Right lobe of liver (tissue), 6 donors: ENCODE data around the gene ZFYVE16. TPM values are rescaled to one million over a fixed set of nuclear protein-coding genes. Genes with fewer than 3 reads are reported as not detected.
"Not testable (repeated sequence)": the region's sequence is repeated elsewhere in the genome, so short reads cannot be mapped to it uniquely, and the experiment has no call there.

Experiments used
- ATAC-seq, 4 donors: fragments of 200-7000 bp; cut with Tn5 transposase; one replicate each; pipeline ENCODE4 v1.9.1; 2020; ENCODE audit warnings: mild to moderate bottlenecking in 4 of 4, moderate library complexity in 4 of 4
- DNase-seq, 3 donors: peaks; one replicate each; pipeline ENCODE4 v3.0.0-alpha.2; 2020
- H3K27ac ChIP-seq, 3 donors: fragments of 200-600 bp; one replicate each; pipeline ENCODE4 v1.8.0; 2022
- H3K27me3 ChIP-seq, 2 donors: fragments of 200-600 bp; one replicate each; pipeline ENCODE4 v1.8.0; 2022
- H3K36me3 ChIP-seq, 4 donors: fragments of 200-600 bp; sonication (generic) in 1 of 4; one replicate each; pipeline versions ENCODE4 v1.5.1 to v1.8.0; 2017 to 2022; ENCODE audit warnings: control low read depth in 1 of 4
- H3K4me1 ChIP-seq, 4 donors: fragments of 200-600 bp; sonication (generic) in 1 of 4; one replicate each; pipeline versions ENCODE4 v1.5.1 to v1.8.0; 2017 to 2022; ENCODE audit warnings: control low read depth in 1 of 4
- H3K4me3 ChIP-seq, 3 donors: fragments of 200-600 bp; one replicate each; pipeline ENCODE4 v1.8.0; 2022
- H3K9me3 ChIP-seq, 4 donors: fragments of 200-600 bp; sonication (generic) in 1 of 4; one replicate each; pipeline versions ENCODE4 v1.5.1 to v1.8.0; 2017 to 2022; ENCODE audit warnings: control low read depth in 1 of 4
- POLR2A ChIP-seq: fragments of 450-650 bp; IDR thresholded peaks from one replicate; pipeline ENCODE4 v1.6.1; 2017; ENCODE audit warnings: antibody characterized with exemption, mild to moderate bottlenecking
- whole genome bisulfite sequencing: methylation state at CpG from one replicate; pipeline ENCODE4 v1.1.6; 2018; ENCODE audit warnings: low coverage, low lambda C conversion rate; ENCODE audit not compliant: insufficient coverage; ENCODE audit errors: missing lambda C conversion rate; 5-methylcytosine and 5-hydroxymethylcytosine counted together
- intact Hi-C, 2 donors: fragments of 100-400 bp; cut with DNase I; formaldehyde crosslinking; loops; one replicate each; pipeline versions ENCODE4 v1.11.2 to v1.14.1; 2022
- total RNA-seq, 6 experiments: library from RNA; depleted of rRNA in 2 of 6; stranded (reverse); fragments of >200 nt in 2 of 6; fragmentation: NEBNext Ultra II Directional in 3 of 6; extraction: Animal tissue kit (Norgen Biotek cat#: 25700) in 3 of 6; gene quantifications; one replicate each; pipeline versions ENCODE4 v1.1.0 to v1.2.4, GENCODE V29; 2016 to 2023
- TF ChIP-seq, protein P1 (sequence below), 4 donors: fragments of 200-600 bp in 3 of 4; fragments of 450-650 bp in 1 of 4; IDR thresholded peaks; one replicate each; pipeline versions ENCODE4 v1.5.1 to v1.8.0; 2016 to 2022; ENCODE audit warnings: antibody characterized with exemption in 4 of 4, mild to moderate bottlenecking in 2 of 4
- donor health status: DM: no; HTN: yes; CAD: no.
- donor health status: DM: no; HTN: no; CAD: no.
- donor health status: DM: no; HTN: no; CAD: no.
- donor health status: DM: no; HTN: yes; CAD: no.
- donor health status: DM: no; HTN: yes; CAD: no.

Gene ZFYVE16
- total RNA-seq, 6 experiments from 2014 or later = 9.3 to 23.1 (median 14.0) TPM

GRCh38 chr5:80453366-80453765 is 45.5 kb downstream of the ZFYVE16 start:
- no peaks in the 10 kb centered on the region for H3K27me3 ChIP-seq

DNA sequence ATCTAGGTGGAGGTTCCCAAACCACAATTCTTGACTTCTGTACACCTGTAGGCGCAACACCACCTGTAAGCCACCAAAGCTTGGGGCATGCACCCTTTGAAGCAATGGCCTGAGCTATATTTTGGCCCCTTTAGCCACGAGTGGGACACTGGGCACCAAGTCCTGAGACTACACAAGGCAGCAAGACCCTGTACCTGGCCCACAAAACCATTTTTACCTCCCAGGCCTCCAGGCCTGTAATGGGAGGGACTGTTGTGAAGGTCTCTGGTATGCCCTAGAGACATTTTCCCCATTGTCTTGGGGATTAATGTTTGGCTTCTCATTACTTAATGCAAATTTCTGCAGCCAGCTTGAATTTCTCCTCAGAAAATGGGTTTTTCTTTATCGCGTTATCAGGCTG is 55.4 kb downstream of the ZFYVE16 start:
- H3K36me3 ChIP-seq = peaks cover 0 to 12% (median 4%) of the 10 kb centered on the region in 4 donors
- H3K27ac ChIP-seq = no peak overlapping the region
- DNase-seq (no peak), ATAC-seq (no peak)
- H3K27me3 ChIP-seq = no peaks in the 10 kb centered on the region
- intact Hi-C loops = no loop called here
- H3K4me3 ChIP-seq = no peak overlapping the region
- H3K4me1 ChIP-seq = no peaks in the 10 kb centered on the region
- H3K9me3 ChIP-seq = no peaks in the 10 kb centered on the region
- WGBS = 94% methylated on average over 2 of the region's 4 CpGs
- TF ChIP-seq, protein P1, sequence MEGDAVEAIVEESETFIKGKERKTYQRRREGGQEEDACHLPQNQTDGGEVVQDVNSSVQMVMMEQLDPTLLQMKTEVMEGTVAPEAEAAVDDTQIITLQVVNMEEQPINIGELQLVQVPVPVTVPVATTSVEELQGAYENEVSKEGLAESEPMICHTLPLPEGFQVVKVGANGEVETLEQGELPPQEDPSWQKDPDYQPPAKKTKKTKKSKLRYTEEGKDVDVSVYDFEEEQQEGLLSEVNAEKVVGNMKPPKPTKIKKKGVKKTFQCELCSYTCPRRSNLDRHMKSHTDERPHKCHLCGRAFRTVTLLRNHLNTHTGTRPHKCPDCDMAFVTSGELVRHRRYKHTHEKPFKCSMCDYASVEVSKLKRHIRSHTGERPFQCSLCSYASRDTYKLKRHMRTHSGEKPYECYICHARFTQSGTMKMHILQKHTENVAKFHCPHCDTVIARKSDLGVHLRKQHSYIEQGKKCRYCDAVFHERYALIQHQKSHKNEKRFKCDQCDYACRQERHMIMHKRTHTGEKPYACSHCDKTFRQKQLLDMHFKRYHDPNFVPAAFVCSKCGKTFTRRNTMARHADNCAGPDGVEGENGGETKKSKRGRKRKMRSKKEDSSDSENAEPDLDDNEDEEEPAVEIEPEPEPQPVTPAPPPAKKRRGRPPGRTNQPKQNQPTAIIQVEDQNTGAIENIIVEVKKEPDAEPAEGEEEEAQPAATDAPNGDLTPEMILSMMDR (IDR thresholded peaks at IDR 0.05) = no peak
- no peak for TF ChIP-seq POLR2A

More at GRCh38 chr5:80453366-80453765, 45.5 kb downstream of the ZFYVE16 start:
- no peak overlapping the region for H3K4me3 ChIP-seq
- no peak for ATAC-seq
- DNase-seq = no peak
- H3K4me1 ChIP-seq = no peaks in the 10 kb centered on the region
- peaks cover 0 to 29% (median 11%) of the 10 kb centered on the region in 4 donors for H3K36me3 ChIP-seq
- no peaks in the 10 kb centered on the region for H3K9me3 ChIP-seq
- WGBS = 80% methylated on average over 2 of the region's 2 CpGs
- no peak overlapping the region for H3K27ac ChIP-seq
- TF ChIP-seq, protein P1 (IDR thresholded peaks at IDR 0.05) = no peak
- no peak for TF ChIP-seq POLR2A
- intact Hi-C loops = no loop called here

GRCh38 chr5:80466669-80467485 is 59.0 kb downstream of the ZFYVE16 start:
- ATAC-seq (peak in 3 of 4 donors; percentile 34 to 81 (median 44)), DNase-seq (no peak)
- WGBS = 73% methylated on average over 4 of the region's 4 CpGs
- H3K27ac ChIP-seq = no peak overlapping the region
- H3K9me3 ChIP-seq = no peaks in the 10 kb centered on the region
- no peaks in the 10 kb centered on the region for H3K4me1 ChIP-seq
- H3K4me3 ChIP-seq = no peak overlapping the region
- no peaks in the 10 kb centered on the region for H3K27me3 ChIP-seq
- H3K36me3 ChIP-seq = peaks cover 0 to 8% (median 0%) of the 10 kb centered on the region in 4 donors
- TF ChIP-seq POLR2A = no peak
- TF ChIP-seq, protein P1 (IDR thresholded peaks at IDR 0.05) = no peak
- intact Hi-C loops = no loop called here

GRCh38 chr5:80468131-80468530 is 60.3 kb downstream of the ZFYVE16 start:
- DNase-seq = no peak
- Histone ChIP-seq H3K36me3 (peaks cover 0 to 8% (median 0%) of the 10 kb centered on the region in 4 donors), H3K27ac (no peak overlapping the region), H3K4me3 (no peak overlapping the region), H3K27me3 (no peaks in the 10 kb centered on the region), H3K9me3 (no peaks in the 10 kb centered on the region), H3K4me1 (no peaks in the 10 kb centered on the region)
- intact Hi-C loops = no loop called here
- TF ChIP-seq POLR2A = no peak
- TF ChIP-seq, protein P1 (IDR thresholded peaks at IDR 0.05) = no peak
- 100% methylated on average over 1 of the region's 1 CpG for WGBS
- no peak for ATAC-seq

- H3K4me3 ChIP-seq, ATAC-seq, H3K27ac ChIP-seq, H3K9me3 ChIP-seq, H3K27me3 ChIP-seq, H3K4me1 ChIP-seq, DNase-seq, intact Hi-C loops: not testable (repeated sequence)
- 86% methylated on average over 1 of the region's 2 CpGs for WGBS
- H3K36me3 ChIP-seq = peaks cover 0 to 10% (median 4%) of the 10 kb centered on the region in 4 donors
Observed at GRCh38 chr5:80470631-80471030, 62.8 kb downstream of the ZFYVE16 start.
